Aorta (tissue), 5 donors: ENCODE results near the gene SLC7A7. TPM values are rescaled to one million over a fixed set of nuclear protein-coding genes. Genes with fewer than 3 reads are reported as not detected.
"Not testable (repeated sequence)": the region's sequence is repeated elsewhere in the genome, so short reads cannot be mapped to it uniquely, and the experiment has no call there.

ENCODE experiments used
- ATAC-seq: fragments of 200-7000 bp; cut with Tn5 transposase; one replicate; pipeline ENCODE4 v1.9.1; 2022; ENCODE audit warnings: moderate library complexity; ENCODE audit not compliant: low FRiP score
- DNase-seq, 2 donors: peaks; one replicate each; pipeline ENCODE4 v3.0.0-alpha.2; 2020
- H3K27ac ChIP-seq, 2 donors: one replicate each; pipeline ENCODE4 v1.5.1; 2013; ENCODE audit warnings: low read length in 2 of 2, mild to moderate bottlenecking in 2 of 2, moderate library complexity in 2 of 2, control low read depth in 1 of 2, inconsistent platforms in 1 of 2, low read depth in 1 of 2
- H3K27me3 ChIP-seq, 2 donors: one replicate each; pipeline ENCODE4 v1.6.1; 2013; ENCODE audit warnings: control low read depth in 1 of 2, low read length in 1 of 2, mild to moderate bottlenecking in 1 of 2, moderate library complexity in 1 of 2; ENCODE audit not compliant: insufficient read depth in 2 of 2, control insufficient read depth in 1 of 2
- H3K36me3 ChIP-seq, 2 donors: one replicate each; pipeline ENCODE4 v1.6.1; 2013; ENCODE audit warnings: control low read depth in 1 of 2, low read length in 1 of 2, mild to moderate bottlenecking in 1 of 2; ENCODE audit not compliant: insufficient read depth in 2 of 2, control insufficient read depth in 1 of 2
- H3K4me1 ChIP-seq, 2 donors: one replicate each; pipeline ENCODE4 v1.6.1; 2013; ENCODE audit warnings: low read length in 2 of 2, control low read depth in 1 of 2, mild to moderate bottlenecking in 1 of 2, moderate library complexity in 1 of 2; ENCODE audit not compliant: insufficient read depth in 2 of 2, control insufficient read depth in 1 of 2
- H3K4me3 ChIP-seq, 2 donors: one replicate each; pipeline ENCODE4 v1.5.1; 2013; ENCODE audit warnings: low read length in 2 of 2, control low read depth in 1 of 2, mild to moderate bottlenecking in 1 of 2
- H3K9me3 ChIP-seq: one replicate; pipeline ENCODE4 v1.6.1; 2013; ENCODE audit warnings: mild to moderate bottlenecking, low read length; ENCODE audit not compliant: control insufficient read depth
- WGBS, 2 donors: extraction: QIAGEN DNeasy Blood & Tissue Kit; methylation state at CpG; one replicate each; pipeline ENCODE4 v1.1.7; 2013; 5-methylcytosine and 5-hydroxymethylcytosine counted together
- intact Hi-C, 2 donors: fragments of 100-400 bp; cut with DNase I; formaldehyde crosslinking; loops; one replicate each; pipeline versions ENCODE4 v1.14.2 to v1.15.0; 2022
- polyA plus RNA-seq, 2 donors: library from polyadenylated mRNA; stranded (reverse); fragments of 200-250 nt; gene quantifications; one replicate each; pipeline ENCODE4 v1.2.3, GENCODE V29; 2013
- total RNA-seq, 2 donors: library from RNA; stranded (reverse); fragmentation: NEBNext Ultra II Directional; extraction: Animal tissue kit (Norgen Biotek cat#: 25700); gene quantifications; one replicate each; pipeline ENCODE4 v1.2.1, GENCODE V29; 2021
- donor health status: healthy with polysubstance abuse.
- donor health status: Bipolar disorder and iron deficiency.
- donor health status: DM: no; HTN: no; CAD: no.
- donor health status: DM: no; HTN: no; CAD: no.
- donor health status: DM: yes; HTN: yes; CAD: no.

The SLC7A7 gene
- total and polyA plus RNA-seq, 4 donors, result 15.4 to 44.2 (median 16.7) TPM

GRCh38 chr14:22768947-22769346 is 46.3 kb downstream of the SLC7A7 start:
- intact Hi-C loops, result loop anchor here in 1 of 2 donors (5.0 kb wide), 1 partner anchor 48 kb away; the partner anchor contains the start of gene SLC7A7
- no peak for ATAC-seq

GRCh38 chr14:22767323-22767589 is 48.0 kb downstream of the SLC7A7 start:
- ATAC-seq, result no peak
- peaks cover 12 to 15% of the 10 kb centered on the region in 2 donors for H3K36me3 ChIP-seq
- no peak for DNase-seq
- intact Hi-C loops, result loop anchor here (2.0 to 5.0 kb wide), 2 partner anchors 50 kb away; partner anchors contain the start of gene SLC7A7 (in 1 of the 2)
- WGBS, 2 donors, result 2% methylated on average over 6 of the region's 6 CpGs
- H3K27ac ChIP-seq, result no peak overlapping the region
- no peaks in the 10 kb centered on the region for H3K9me3 ChIP-seq
- H3K27me3 ChIP-seq, result no peaks in the 10 kb centered on the region
- no peaks in the 10 kb centered on the region for H3K4me1 ChIP-seq
- H3K4me3 ChIP-seq, result peak overlapping the region; percentile 70 to 85

More at GRCh38 chr14:22768947-22769346, 46.3 kb downstream of the SLC7A7 start:
- H3K27ac ChIP-seq, result no peak overlapping the region
- H3K4me3 ChIP-seq, result no peak overlapping the region
- H3K27me3 ChIP-seq, result no peaks in the 10 kb centered on the region
- no peaks in the 10 kb centered on the region for H3K4me1 ChIP-seq
- DNase-seq, result no peak
- WGBS, 2 donors, result 92 to 93% methylated on average over 4 of the region's 4 CpGs
- peaks cover 18% of the 10 kb centered on the region in 2 donors for H3K36me3 ChIP-seq
- H3K9me3 ChIP-seq, result no peaks in the 10 kb centered on the region

DNA sequence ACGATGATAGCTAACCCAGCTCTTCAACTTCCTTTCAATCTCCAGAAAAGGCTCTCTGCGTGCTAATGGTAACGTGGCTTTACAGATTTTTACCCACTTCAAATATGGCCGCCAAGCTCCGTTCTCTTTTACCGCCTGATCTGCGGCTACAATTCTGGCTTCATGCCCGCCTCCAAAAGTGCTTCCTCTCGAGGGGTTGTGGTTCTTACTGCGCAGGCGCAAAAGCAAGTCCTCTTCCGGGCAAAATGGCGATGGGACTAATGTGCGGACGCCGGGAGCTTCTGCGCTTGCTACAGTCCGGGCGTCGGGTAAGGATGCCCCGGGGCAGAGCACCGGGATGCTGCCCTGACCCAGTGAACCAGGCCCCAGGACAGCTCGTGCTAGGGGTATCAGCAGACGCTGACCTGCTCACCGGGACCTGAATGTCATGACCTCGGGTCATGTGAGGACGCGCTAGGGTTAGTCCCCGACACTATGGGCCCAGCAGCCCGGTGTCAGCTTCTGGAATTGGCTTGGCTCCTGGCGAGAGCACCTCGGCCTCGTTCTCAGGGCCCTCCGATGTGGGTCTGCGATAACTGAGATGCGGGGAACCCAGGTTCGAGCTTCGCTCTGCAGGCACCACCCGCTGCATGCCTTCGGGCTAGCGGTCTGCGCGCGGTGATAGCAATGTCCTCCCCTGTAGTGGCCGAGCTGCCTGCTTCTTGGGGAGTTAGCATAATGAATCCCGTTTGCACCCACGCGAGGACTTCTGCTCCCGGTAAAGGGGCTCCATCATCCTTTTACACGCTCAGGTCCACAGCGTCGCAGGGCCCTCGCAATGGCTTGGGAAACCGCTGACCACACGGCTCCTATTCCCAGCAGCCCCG is 48.5 kb downstream of the SLC7A7 start, which contains the start of gene OXA1L:
TSS of gene OXA1L (plus strand) at position 232 of the 866 bp plus-strand sequence. CDS start at position 246, 14 bp downstream.
- ATAC-seq (peak; percentile 95), DNase-seq (peak; percentile 98 to 99)
- Histone ChIP-seq H3K4me3 (peak within 1 kb of the TSS; percentile 70 to 85), H3K27ac (peak within 1 kb of the TSS; percentile 53 to 57), H3K4me1 (no peaks in the 10 kb centered on the region), H3K9me3 (no peaks in the 10 kb centered on the region), H3K36me3 (peaks cover 12 to 15% of the 10 kb centered on the region in 2 donors), H3K27me3 (no peaks in the 10 kb centered on the region)
- intact Hi-C loops, result loop anchor here (2.0 to 5.0 kb wide), 2 partner anchors 50 to 51 kb away; partner anchors contain the start of gene SLC7A7 (in 1 of the 2)
- WGBS, 2 donors, result 0% methylated on average over 56 of the region's 56 CpGs

DNA sequence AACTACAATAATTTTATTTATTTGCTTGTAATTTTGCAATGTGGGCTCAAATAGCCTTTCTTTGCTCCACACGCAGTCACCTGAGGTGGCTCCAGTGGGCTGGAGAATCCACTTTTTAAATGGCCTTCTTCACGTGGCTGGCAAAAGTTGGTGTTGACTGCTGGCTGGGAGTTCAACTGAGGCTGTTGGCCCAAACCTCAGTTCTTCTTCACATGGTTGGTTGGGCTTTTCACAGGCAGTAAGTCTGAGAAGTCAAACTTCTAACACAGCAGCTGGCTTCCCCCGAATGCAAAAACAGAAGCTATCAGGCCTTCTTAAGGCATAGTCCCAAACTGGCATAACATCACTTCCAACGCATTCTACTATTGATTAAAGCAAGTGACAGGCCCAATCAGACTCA is 50.9 kb downstream of the SLC7A7 start:
- H3K27me3 ChIP-seq, result no peaks in the 10 kb centered on the region
- intact Hi-C loops, result no loop called here
- DNase-seq (peak in 1 of 2 donors; percentile 57), ATAC-seq (no peak)
- no peaks in the 10 kb centered on the region for H3K4me1 ChIP-seq
- peaks cover 3% of the 10 kb centered on the region for H3K9me3 ChIP-seq
- H3K27ac ChIP-seq, result no peak overlapping the region
- 30 to 32% methylated on average over 4 of the region's 4 CpGs for WGBS, 2 donors
- no peak overlapping the region for H3K4me3 ChIP-seq
- peaks cover 0 to 1% of the 10 kb centered on the region in 2 donors for H3K36me3 ChIP-seq

- WGBS, 2 donors, result 92 to 100% methylated on average over 1 of the region's 1 CpG
- Histone ChIP-seq H3K27ac (no peak overlapping the region), H3K9me3 (peaks cover 3% of the 10 kb centered on the region), H3K4me3 (no peak overlapping the region), H3K27me3 (no peaks in the 10 kb centered on the region), H3K4me1 (no peaks in the 10 kb centered on the region), H3K36me3 (no peaks in the 10 kb centered on the region)
- intact Hi-C loops, result no loop called here
- ATAC-seq, result no peak
- DNase-seq, result no peak
Observed at GRCh38 chr14:22761734-22762133, 53.5 kb downstream of the SLC7A7 start.

DNA sequence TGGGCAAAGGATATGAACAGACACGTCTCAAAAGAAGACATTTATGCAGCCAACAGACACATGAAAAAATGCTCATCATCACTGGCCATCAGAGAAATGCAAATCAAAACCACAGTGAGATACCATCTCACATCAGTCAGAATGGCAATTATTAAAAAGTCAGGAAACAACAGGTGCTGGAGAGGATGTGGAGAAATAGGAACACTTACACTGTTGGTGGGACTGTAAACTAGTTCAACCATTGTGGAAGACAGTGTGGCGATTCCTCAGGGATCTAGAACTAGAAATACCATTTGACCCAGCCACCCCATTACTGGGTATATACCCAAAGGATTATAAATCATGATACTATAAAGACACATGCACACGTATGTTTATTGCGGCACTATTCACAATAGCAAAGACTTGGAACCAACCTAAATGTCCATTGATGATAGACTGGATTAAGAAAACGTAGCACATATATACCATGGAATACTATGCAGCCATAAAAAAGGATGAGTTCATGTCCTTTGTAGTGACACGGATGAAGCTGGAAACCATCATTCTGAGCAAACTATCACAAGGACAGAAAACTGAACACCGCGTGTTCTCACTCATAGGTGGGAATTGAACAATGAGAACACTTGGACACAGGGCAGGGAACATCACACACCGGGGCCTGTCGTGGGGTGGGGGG is 57.1 kb downstream of the SLC7A7 start:
- H3K27ac ChIP-seq, DNase-seq, H3K36me3 ChIP-seq, H3K27me3 ChIP-seq, intact Hi-C loops, H3K4me1 ChIP-seq, H3K4me3 ChIP-seq, H3K9me3 ChIP-seq, ATAC-seq: not testable (repeated sequence)
- 81 to 89% methylated on average over 9 to 10 of the region's 10 CpGs for WGBS, 2 donors

DNA sequence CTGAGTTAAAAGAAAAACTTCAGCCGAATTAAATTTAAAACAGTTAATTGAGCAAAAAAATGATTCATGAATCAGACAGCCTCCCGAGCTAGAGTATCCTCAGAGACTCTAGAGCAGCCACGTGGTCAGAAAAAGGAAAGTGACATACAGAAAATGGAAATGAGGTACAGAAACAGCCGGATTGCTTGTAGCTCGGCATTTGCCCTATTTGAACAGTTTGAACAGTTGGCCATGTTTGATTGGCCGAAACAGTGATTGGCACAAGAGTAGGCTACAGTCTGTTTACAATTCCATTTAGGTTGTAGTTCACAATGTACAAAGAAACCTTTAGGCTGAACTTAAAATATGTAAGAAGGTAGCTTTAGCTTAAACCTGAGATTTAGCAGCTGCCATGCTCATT is 61.6 kb downstream of the SLC7A7 start:
- ATAC-seq, result no peak
- H3K4me1 ChIP-seq, result no peaks in the 10 kb centered on the region
- no peaks in the 10 kb centered on the region for H3K36me3 ChIP-seq
- H3K27me3 ChIP-seq, result no peaks in the 10 kb centered on the region
- WGBS, 2 donors, result 63 to 68% methylated on average over 6 of the region's 6 CpGs
- DNase-seq, result no peak
- H3K4me3 ChIP-seq, result no peak overlapping the region
- intact Hi-C loops, result no loop called here
- H3K9me3 ChIP-seq, result no peaks in the 10 kb centered on the region
- no peak overlapping the region for H3K27ac ChIP-seq

DNA sequence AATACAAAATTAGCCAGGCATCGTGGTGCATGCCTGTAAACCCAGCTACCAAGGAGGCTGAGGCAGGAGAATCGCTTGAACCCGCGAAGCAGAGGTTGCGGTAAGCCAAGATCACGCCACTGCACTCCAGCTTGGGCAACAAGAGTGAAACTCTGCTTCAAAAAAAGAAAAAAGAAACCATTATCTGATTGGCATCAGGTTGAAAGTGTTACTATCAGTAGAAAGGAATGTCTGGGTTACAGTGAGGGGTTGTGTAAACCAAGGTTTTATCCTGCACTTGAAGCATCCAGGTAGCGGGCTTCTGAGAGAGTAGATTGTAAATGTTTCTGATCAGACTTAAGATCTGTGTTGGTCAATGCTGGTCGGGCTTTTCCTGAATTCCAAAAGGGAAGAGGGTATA is 62.8 kb downstream of the SLC7A7 start:
- intact Hi-C loops, result no loop called here
- no peaks in the 10 kb centered on the region for H3K27me3 ChIP-seq

More for the DNA sequence above, 62.8 kb downstream of the SLC7A7 start:
- H3K36me3 ChIP-seq, result no peaks in the 10 kb centered on the region
- no peak overlapping the region for H3K4me3 ChIP-seq
- 83 to 85% methylated on average over 8 of the region's 8 CpGs for WGBS, 2 donors
- no peak for ATAC-seq
- DNase-seq, result no peak
- H3K27ac ChIP-seq, result no peak overlapping the region
- H3K4me1 ChIP-seq, result no peaks in the 10 kb centered on the region
- H3K9me3 ChIP-seq, result no peaks in the 10 kb centered on the region
